ENCODE measurements around the gene EML4.
"Not testable (repeated sequence)": the region's sequence is repeated elsewhere in the genome, so short reads cannot be mapped to it uniquely, and the experiment has no call there.

The EML4 gene, protein sequence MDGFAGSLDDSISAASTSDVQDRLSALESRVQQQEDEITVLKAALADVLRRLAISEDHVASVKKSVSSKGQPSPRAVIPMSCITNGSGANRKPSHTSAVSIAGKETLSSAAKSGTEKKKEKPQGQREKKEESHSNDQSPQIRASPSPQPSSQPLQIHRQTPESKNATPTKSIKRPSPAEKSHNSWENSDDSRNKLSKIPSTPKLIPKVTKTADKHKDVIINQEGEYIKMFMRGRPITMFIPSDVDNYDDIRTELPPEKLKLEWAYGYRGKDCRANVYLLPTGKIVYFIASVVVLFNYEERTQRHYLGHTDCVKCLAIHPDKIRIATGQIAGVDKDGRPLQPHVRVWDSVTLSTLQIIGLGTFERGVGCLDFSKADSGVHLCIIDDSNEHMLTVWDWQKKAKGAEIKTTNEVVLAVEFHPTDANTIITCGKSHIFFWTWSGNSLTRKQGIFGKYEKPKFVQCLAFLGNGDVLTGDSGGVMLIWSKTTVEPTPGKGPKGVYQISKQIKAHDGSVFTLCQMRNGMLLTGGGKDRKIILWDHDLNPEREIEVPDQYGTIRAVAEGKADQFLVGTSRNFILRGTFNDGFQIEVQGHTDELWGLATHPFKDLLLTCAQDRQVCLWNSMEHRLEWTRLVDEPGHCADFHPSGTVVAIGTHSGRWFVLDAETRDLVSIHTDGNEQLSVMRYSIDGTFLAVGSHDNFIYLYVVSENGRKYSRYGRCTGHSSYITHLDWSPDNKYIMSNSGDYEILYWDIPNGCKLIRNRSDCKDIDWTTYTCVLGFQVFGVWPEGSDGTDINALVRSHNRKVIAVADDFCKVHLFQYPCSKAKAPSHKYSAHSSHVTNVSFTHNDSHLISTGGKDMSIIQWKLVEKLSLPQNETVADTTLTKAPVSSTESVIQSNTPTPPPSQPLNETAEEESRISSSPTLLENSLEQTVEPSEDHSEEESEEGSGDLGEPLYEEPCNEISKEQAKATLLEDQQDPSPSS

DNA sequence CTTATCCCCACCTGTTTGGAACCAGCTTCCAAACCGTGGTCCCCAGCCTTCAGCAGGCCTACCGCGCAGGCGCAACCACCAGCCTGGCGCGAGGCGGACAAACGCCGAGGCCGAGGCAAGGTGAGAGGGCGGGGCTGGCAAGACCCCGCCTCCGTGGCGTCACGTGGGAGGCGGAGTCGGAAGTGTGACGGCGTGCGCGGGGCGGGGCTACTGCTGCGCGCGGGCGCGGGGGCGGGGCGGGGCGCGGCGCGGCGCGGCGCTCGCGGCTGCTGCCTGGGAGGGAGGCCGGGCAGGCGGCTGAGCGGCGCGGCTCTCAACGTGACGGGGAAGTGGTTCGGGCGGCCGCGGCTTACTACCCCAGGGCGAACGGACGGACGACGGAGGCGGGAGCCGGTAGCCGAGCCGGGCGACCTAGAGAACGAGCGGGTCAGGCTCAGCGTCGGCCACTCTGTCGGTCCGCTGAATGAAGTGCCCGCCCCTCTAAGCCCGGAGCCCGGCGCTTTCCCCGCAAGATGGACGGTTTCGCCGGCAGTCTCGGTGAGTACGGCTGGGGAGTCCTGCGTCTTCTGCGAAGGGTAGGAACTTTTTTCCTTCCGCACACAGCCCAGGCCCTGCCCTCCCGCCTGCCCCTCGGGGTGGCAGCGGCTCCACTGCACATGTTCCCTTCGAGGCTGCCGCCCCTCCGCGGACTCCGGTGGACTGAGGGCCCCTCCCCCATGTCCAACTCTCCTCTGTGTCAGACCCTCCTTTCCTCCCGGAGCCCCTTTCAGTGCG, at the start of gene EML4:
EML4 (plus strand) TSS at position 254 of the 774 bp plus-strand sequence; CDS start at position 513, 259 bp downstream.
- H3K4me3 ChIP-seq (ENCODE audit: control insufficient read depth, low read depth, low read length), result peak within 1 kb of the TSS; percentile 100
- no peak for DNase-seq (ENCODE audit: low read depth)
- TF ChIP-seq, protein P1, sequence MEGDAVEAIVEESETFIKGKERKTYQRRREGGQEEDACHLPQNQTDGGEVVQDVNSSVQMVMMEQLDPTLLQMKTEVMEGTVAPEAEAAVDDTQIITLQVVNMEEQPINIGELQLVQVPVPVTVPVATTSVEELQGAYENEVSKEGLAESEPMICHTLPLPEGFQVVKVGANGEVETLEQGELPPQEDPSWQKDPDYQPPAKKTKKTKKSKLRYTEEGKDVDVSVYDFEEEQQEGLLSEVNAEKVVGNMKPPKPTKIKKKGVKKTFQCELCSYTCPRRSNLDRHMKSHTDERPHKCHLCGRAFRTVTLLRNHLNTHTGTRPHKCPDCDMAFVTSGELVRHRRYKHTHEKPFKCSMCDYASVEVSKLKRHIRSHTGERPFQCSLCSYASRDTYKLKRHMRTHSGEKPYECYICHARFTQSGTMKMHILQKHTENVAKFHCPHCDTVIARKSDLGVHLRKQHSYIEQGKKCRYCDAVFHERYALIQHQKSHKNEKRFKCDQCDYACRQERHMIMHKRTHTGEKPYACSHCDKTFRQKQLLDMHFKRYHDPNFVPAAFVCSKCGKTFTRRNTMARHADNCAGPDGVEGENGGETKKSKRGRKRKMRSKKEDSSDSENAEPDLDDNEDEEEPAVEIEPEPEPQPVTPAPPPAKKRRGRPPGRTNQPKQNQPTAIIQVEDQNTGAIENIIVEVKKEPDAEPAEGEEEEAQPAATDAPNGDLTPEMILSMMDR (IDR thresholded peaks at IDR 0.05; ENCODE audit: control insufficient read depth, insufficient read depth, low read depth, low read length, missing control alignments), result no peak

DNA sequence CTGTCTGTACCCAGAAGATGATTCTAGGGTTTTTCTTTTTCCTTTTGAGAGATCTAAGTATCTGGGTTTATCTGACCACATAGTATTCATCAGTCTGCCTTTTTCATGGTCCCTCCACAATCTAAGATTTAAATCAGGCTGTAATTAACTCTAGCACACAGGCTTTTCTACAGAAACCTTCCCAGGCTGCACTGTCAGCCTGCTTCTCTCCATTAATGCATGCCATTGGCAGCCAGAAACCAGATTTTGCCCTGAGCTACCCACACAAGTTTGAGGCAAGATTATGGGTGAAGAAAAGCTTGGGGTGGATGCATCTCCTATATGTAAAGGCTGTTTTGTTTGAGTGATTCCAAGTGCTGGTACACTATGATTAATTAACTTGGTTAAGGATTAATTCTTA, 45.7 kb upstream of the EML4 start:
- H3K4me3 ChIP-seq (ENCODE audit: control insufficient read depth, low read depth, low read length), result no peak overlapping the region
- TF ChIP-seq, protein P1 (IDR thresholded peaks at IDR 0.05; ENCODE audit: control insufficient read depth, insufficient read depth, low read depth, low read length, missing control alignments), result no peak
- no peak for DNase-seq (ENCODE audit: low read depth)

DNA sequence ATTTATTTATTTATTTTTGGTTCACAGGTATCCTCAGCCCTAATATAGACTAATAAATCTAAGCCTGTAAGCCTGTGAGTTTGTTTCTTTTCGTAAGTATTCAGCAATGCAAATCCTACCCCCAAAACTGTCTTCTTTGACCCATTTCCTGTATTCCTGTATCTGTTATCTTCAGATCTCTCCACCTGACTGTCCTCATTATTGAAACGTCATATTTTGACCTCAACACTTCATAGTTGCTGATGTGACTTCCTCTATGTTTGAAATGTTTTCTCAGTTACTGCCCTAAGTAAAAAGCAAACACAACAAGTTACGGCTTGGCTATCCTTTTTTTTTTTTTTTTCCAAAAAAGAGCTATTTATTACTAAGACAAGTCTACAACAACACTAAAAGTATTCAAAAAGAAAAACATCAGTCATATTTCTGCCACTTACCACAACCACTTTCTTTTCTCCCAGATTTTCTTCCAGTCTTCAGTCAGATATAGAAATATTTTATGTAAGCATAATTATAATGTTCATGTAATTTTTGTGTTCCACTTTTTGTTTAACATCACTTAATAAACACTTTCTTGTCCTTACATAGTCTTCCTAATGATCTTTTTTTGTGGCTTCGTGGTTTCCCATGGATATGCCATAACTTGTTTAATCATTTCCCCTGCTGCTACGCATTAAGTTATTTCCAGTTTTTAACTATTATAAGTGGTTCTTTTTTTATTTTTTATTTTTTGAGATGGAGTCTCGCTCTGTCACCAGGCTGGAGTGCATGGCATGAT, 45.0 kb upstream of the EML4 start:
- no peak overlapping the region for H3K4me3 ChIP-seq (ENCODE audit: control insufficient read depth, low read depth, low read length)
- TF ChIP-seq, protein P1 (IDR thresholded peaks at IDR 0.05; ENCODE audit: control insufficient read depth, insufficient read depth, low read depth, low read length, missing control alignments), result no peak
- no peak for DNase-seq (ENCODE audit: low read depth)

DNA sequence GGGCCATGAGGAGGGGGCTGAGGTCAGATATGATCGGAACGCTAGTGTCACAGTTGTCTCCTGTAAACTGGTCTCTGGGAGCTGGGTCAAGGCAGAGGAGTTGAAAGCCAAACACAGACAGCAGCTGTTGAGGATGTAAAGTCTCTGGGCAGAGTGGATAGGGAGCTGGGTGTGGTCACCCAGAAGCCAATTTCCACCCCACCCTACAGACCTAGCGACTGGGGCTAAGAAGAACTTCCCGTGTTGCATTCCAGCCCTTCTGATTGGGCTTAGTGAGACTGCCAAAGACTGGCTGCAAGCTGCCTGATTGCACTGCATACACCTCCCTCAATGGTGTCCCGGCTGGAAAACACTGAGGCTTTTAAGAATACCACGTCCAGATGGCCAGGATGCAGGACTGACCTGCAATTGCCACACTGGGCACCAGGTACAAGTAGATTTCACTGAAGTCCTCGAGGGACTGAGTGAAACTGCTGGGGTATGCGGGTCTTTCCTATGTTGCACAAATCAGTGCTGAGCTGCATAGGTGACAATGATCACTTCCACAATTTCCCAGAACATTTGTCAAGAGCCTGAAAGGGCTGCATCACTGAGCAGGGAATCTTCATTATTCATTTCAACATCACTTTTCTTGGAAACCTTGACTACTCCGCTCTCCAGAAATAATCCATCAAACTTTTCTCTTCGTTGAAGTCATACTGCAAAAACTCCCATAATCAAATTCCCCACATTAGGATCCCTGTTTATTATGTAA, 43.1 kb upstream of the EML4 start:
- DNase-seq (ENCODE audit: low read depth), result no peak
- H3K4me3 ChIP-seq (ENCODE audit: control insufficient read depth, low read depth, low read length), result no peak overlapping the region

DNA sequence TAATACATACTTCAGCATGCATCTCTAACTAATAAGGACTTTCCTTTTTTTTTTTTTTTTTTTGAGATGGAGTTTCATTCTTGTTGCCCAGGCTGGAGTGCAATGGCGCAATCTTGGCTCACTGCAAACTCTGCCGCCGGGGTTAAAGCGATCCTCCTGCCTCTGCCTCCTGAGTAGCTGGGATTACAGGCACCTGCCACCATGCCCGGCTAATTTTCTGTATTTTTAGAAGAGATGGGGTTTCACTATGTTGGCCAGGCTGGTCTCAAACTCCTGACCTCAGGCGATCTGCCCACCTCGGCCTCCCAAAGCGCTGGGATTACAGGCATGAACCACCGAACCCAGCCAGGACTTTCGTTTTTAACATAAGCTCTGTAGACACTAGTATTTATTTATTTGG, 42.3 kb upstream of the EML4 start:
- not testable (repeated sequence) for DNase-seq (ENCODE audit: low read depth); H3K4me3 ChIP-seq (ENCODE audit: control insufficient read depth, low read depth, low read length)

More for the DNA sequence above, 43.1 kb upstream of the EML4 start:
- TF ChIP-seq, protein P1 (IDR thresholded peaks at IDR 0.05; ENCODE audit: control insufficient read depth, insufficient read depth, low read depth, low read length, missing control alignments), result no peak
